Fibroblast of pulmonary artery (primary cell): Measurements from ENCODE around the gene ARL5A.

Experiments
- DNase-seq: peaks from one replicate; pipeline ENCODE4 v3.0.0-alpha.2; 2010; ENCODE audit warnings: low read depth
- H3K4me3 ChIP-seq: replicated peaks from 2 replicates; pipeline ENCODE4 v1.5.1; 2011; ENCODE audit warnings: low read depth, mild to moderate bottlenecking, control low read depth, low read length, moderate library complexity
- TF ChIP-seq, protein P1 (sequence below): IDR thresholded peaks from 2 replicates; pipeline ENCODE4 v1.5.1; 2011; ENCODE audit warnings: mild to moderate bottlenecking, control low read depth, low read length, inconsistent platforms; ENCODE audit errors: missing control alignments

The ARL5A gene

DNA sequence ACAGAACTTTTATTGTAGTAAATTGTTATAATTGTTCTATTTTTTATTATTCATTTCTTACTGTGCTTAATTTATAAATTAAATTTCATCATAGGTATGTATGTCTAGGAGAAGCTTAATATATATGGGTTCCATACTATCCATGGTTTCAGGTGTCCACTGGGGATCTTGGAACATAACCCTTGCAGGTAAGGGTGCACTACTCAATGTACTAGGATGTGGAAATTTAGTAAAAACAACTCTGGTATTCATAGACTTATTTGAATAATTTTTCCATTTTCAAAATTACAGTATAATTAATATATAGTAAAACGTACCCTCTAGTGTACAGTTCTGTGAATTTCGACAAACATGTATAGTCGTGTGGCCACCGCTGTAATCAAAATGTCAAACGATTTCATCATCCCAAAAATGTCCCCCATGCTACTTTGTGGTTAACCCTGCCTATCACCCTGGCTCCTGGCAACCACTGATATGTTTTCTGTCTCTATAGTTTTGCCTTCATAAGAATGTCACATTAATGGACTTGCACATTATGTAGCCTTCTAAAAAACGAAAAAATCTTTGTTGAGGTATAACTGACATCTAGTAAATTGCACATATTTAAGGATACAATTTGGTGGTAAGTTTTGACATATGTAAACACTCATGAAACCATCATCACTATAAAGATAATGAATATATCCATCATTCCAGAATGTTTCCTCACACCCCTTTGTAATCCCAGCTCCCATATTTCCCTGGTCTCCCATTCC lies 45.7 kb downstream of the ARL5A start:
- H3K4me3 ChIP-seq, result no peak overlapping the region
- TF ChIP-seq, protein P1, sequence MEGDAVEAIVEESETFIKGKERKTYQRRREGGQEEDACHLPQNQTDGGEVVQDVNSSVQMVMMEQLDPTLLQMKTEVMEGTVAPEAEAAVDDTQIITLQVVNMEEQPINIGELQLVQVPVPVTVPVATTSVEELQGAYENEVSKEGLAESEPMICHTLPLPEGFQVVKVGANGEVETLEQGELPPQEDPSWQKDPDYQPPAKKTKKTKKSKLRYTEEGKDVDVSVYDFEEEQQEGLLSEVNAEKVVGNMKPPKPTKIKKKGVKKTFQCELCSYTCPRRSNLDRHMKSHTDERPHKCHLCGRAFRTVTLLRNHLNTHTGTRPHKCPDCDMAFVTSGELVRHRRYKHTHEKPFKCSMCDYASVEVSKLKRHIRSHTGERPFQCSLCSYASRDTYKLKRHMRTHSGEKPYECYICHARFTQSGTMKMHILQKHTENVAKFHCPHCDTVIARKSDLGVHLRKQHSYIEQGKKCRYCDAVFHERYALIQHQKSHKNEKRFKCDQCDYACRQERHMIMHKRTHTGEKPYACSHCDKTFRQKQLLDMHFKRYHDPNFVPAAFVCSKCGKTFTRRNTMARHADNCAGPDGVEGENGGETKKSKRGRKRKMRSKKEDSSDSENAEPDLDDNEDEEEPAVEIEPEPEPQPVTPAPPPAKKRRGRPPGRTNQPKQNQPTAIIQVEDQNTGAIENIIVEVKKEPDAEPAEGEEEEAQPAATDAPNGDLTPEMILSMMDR, result no peak
- no peak for DNase-seq

DNA sequence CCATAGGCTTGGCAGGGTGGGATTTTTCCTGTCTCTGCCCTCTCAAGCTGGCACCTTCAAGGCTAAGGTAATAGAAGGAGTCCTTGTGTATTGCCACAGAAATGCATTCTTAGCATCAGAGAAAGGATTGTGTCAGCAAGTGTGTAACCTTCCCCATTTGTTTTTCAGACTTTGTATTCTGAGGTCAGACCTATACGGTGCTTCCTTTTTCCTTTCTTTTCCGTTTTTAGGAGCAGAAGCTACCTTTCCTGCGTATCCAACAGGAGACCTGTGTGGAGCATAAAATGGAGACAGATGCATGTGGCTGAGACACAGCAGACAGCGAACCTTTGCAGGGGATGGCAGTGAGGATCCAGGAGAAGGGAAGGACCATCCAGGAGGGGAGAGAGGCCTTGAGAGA lies 46.6 kb downstream of the ARL5A start:
- TF ChIP-seq, protein P1, result no peak
- no peak overlapping the region for H3K4me3 ChIP-seq
- no peak for DNase-seq

DNA sequence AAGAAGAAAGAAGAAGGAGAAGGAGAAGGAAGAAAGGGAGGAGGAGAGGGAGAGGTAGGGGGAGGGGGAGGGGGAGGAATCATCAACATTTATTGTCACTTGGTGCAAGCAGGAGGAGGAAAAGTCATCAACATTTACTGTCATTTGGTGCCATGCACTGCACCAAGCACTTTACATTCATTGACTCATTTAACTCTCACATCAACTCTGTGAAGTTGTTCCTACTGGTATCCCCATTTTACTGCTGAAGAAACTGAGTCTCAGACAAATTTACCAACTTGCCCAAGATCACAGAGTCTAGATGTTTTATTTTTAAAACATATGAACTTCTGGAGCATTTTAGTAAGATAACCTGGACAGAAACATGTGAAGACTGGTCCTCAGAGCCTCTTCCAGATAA lies 47.3 kb downstream of the ARL5A start:
- TF ChIP-seq, protein P1, result no peak
- H3K4me3 ChIP-seq, result no peak overlapping the region
- no peak for DNase-seq

DNA sequence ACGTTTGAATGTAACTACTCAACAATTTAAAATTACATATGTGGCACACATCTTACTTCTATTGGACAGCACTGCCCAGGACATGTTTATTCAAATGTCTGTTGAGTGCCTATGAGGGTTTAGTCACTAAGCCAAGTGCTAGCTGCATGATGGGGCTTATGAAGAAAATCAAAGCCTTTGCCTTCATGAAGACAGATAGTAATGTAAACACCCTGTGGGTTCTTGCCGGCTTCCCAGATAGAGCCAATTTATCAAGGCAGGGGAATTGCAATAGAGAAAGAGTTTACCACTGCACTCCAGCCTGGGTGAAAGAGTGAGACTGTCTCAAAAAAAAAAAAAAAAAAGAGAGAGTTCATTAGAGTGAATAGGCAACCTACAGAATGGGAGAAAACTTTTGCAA lies 50.3 kb downstream of the ARL5A start:
- no peak for DNase-seq
- TF ChIP-seq, protein P1, result no peak

DNA sequence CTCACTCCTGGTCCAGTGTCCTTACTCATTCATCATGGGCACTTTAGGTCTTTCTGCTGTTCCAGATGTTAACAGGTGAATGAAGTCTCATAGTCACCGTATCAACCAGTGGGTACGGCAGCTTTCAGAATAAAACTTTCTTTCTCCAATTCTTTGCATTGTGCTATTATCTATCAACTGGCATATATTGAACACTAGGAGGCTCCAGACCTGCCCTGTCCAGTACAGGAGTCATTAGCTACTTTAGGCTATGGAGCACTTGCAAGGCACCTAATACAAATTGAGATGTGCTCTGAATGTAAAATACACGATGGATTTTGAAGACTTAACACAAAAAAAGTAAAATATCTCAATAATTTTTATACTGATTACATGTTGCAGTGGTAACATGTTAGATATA lies 50.7 kb downstream of the ARL5A start:
- no peak overlapping the region for H3K4me3 ChIP-seq
- TF ChIP-seq, protein P1, result no peak
- no peak for DNase-seq

More for the DNA sequence above, 50.3 kb downstream of the ARL5A start:
- no peak overlapping the region for H3K4me3 ChIP-seq

DNA sequence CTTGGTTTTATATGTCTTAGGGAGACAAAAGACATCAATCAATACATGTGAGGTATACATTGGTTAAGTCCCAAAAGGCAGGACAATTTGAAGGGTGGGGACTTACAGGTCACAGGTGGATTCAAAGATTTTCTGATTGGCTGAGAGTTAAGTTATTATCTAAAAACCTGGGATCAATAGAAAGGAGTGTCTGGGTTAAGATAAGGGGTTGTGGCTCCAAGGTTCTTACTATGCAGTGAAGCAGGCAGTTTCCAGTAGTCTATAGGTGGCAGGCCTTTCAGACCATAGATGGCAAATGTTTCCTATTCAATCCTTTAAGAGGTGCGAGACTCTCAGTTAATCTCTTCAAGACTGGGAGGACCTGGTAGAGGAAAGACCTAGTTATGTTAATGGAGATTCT lies 51.9 kb downstream of the ARL5A start:
- TF ChIP-seq, protein P1, result no peak
- no peak for DNase-seq
- no peak overlapping the region for H3K4me3 ChIP-seq
